Measurements from ENCODE around the gene KRT33A.

KRT33A gene

DNA sequence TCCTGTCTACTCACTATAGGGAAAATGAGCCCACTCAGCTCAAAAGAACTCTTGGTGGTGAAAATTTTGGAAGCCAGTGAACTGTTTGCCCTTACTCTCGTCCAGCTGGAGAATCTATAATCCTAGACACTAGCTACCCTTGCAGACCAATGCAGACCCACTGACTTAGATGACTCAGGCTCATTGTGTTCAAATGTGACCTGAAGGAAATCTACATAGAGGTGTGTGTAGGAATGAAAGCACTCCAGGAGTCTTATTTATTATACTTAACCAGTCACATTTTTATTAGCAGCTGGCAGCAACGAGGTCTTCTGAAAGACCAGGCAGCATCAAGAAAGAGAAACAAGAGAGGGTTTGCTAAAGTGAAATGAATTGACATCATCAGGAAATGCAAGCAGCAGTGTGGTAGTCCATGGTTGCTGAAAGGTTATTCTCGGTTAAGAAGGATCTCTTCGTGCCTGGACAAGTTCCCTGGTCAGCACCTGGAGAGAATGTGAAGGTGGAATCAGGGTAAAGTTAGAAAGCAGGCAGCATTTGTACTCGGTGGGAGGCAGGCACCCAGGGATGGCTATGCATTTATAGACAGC lies 49.3 kb downstream of the KRT33A start:
- DNase-seq = no peak

DNA sequence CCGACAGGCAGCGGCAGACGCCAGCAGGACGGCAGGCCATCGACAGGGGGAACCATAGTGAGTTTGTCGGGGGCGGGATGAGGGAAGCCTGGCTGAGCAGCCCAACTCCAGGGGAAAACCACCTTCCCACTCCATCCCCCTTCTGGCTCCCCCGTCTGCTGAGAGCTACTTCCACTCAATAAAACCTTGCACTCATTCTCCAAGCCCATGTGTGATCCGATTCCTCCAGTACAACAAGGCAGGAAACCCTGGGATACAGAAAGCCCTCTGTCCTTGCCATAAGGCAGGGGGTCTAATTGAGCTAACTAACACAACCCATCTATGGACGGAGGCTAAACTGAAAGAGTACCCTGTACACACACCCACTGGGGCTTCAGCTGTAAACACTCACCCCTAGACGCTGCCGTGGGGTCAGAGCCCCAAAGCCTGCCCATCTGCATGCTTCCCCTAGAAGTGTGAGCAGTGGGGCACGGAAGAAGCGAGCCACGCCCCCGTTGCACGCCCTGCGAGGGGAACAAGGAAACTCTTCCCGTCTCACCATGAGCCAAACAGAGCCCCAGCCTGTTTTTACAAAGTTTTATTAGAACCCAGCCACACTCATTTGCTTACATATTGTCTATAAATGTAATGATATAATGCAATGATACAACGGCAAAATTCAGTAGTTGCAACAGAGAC lies 52.0 kb downstream of the KRT33A start:
- no peak for DNase-seq

DNA sequence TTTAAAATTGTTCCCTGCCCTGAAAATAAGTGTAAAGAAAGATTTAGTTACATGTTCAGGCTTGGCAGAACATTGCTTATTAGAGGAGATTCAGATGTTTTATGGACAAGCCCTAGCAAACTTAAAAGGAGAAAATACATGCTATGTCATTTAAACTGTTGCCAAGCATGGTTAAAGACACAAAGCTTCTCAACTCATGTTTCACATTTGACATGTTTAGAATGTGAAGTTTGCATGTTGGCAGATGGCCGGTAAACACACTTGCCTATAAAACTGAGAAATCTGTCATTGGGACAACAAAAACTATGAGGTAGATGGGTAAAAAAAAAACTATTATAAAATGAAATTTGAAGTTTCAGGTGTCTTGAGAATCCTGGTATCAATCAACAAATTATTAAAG lies 53.8 kb downstream of the KRT33A start:
- DNase-seq = no peak
